IMR-90 (cell line): ENCODE results near the gene BOLL. TPM values are rescaled to one million over a fixed set of nuclear protein-coding genes. Genes with fewer than 3 reads are reported as not detected.
"Not testable (repeated sequence)": the region's sequence is repeated elsewhere in the genome, so short reads cannot be mapped to it uniquely, and the experiment has no call there.

ENCODE experiments used
- ATAC-seq: fragments of 200-7000 bp; cut with Tn5 transposase; 2 replicates; pipeline ENCODE4 v1.9.1; 2020; ENCODE audit warnings: low read depth, mild to moderate bottlenecking, moderate library complexity
- BruUV-seq: library from RNA; stranded (reverse); fragments of 400-500 nt; replicated peaks from 2 replicates; lab custom pipeline; 2021; lab: Mats Ljungman, UMichigan
- CTCF ChIA-PET: fragments of 300-600 bp; formaldehyde crosslinking; extraction: SDS; loops from one replicate; lab custom pipeline; 2021; ENCODE audit warnings: antibody characterized with exemption; lab: Yijun Ruan, JAX
- POLR2A ChIA-PET: fragments of 300-600 bp; sonication (Branson Sonifier 250); formaldehyde crosslinking; loops from one replicate; lab custom pipeline; 2022; ENCODE audit warnings: antibody characterized with exemption; ENCODE audit not compliant: unreplicated experiment; lab: Charles Lee
- DNase-seq: peaks from one replicate; pipeline ENCODE4 v3.0.0; 2013
- H2AFZ ChIP-seq: replicated peaks from 2 replicates; pipeline ENCODE3; 2013; ENCODE audit warnings: low read length, mild to moderate bottlenecking; ENCODE audit not compliant: poor library complexity
- H2AK5ac ChIP-seq: 2 replicates; pipeline ENCODE4 v1.6.1; 2013; ENCODE audit warnings: low read depth, low read length, inconsistent platforms
- H2AK9ac ChIP-seq: replicated peaks from 2 replicates; pipeline ENCODE3; 2013; ENCODE audit warnings: mild to moderate bottlenecking, low read depth, low read length, moderate library complexity; ENCODE audit not compliant: poor library complexity
- H2BK120ac ChIP-seq: 2 replicates; pipeline ENCODE4 v1.6.1; 2013; ENCODE audit warnings: low read depth, low read length, inconsistent platforms
- H2BK15ac ChIP-seq: 3 replicates; pipeline ENCODE4 v1.6.1; 2013; ENCODE audit warnings: low read depth, low read length, inconsistent platforms
- H2BK20ac ChIP-seq: 2 replicates; pipeline ENCODE4 v1.6.1; 2013; ENCODE audit warnings: low read depth, mild to moderate bottlenecking, inconsistent platforms, low read length, moderate library complexity
- H2BK5ac ChIP-seq: 2 replicates; pipeline ENCODE4 v1.6.1; 2013; ENCODE audit warnings: mild to moderate bottlenecking, low read depth, low read length, inconsistent platforms; ENCODE audit not compliant: poor library complexity, severe bottlenecking
- H3K14ac ChIP-seq: replicated peaks from 2 replicates; pipeline ENCODE4 v1.6.1; 2013; ENCODE audit warnings: low read depth, low read length, inconsistent platforms
- H3K18ac ChIP-seq: 2 replicates; pipeline ENCODE4 v1.6.1; 2013; ENCODE audit warnings: low read depth, low read length, control low read depth
- H3K23ac ChIP-seq: 2 replicates; pipeline ENCODE4 v1.6.1; 2013; ENCODE audit warnings: low read depth, low read length, inconsistent platforms
- H3K27ac ChIP-seq: 2 replicates; pipeline ENCODE4 v1.5.1; 2013; ENCODE audit warnings: mild to moderate bottlenecking, control low read depth, low read length; ENCODE audit not compliant: insufficient read depth
- H3K27me3 ChIP-seq: 2 replicates; pipeline ENCODE4 v1.6.1; 2013; ENCODE audit warnings: low read length; ENCODE audit not compliant: control insufficient read depth, insufficient read depth
- H3K36me3 ChIP-seq: 2 replicates; pipeline ENCODE4 v1.6.1; 2013; ENCODE audit warnings: low read length, mixed read lengths; ENCODE audit not compliant: control insufficient read depth, insufficient read depth
- H3K4ac ChIP-seq: 2 replicates; pipeline ENCODE4 v1.6.1; 2013; ENCODE audit warnings: low read depth, low read length, inconsistent platforms
- H3K4me1 ChIP-seq: 2 replicates; pipeline ENCODE4 v1.6.1; 2013; ENCODE audit warnings: low read length, mixed read lengths; ENCODE audit not compliant: control insufficient read depth, insufficient read depth
- H3K4me2 ChIP-seq: 2 replicates; pipeline ENCODE4 v1.6.1; 2013; ENCODE audit warnings: low read depth, mild to moderate bottlenecking, control low read depth, low read length, moderate library complexity
- H3K4me3 ChIP-seq: 2 replicates; pipeline ENCODE4 v1.5.1; 2013; ENCODE audit warnings: low read depth, mild to moderate bottlenecking, control low read depth, low read length, moderate library complexity; ENCODE audit not compliant: insufficient read depth
- H3K56ac ChIP-seq: 2 replicates; pipeline ENCODE4 v1.6.1; 2013; ENCODE audit warnings: low read length, inconsistent platforms; ENCODE audit not compliant: insufficient read depth; ENCODE audit errors: extremely low read depth
- H3K79me1 ChIP-seq, 2 experiments: 2 replicates each; pipeline ENCODE4 v1.6.1; 2013; ENCODE audit warnings: low read length in 2 of 2, inconsistent platforms in 1 of 2, low read depth in 1 of 2
- H3K9ac ChIP-seq: 2 replicates; pipeline ENCODE4 v1.6.1; 2013; ENCODE audit warnings: low read depth, low read length, control low read depth
- H3K9me1 ChIP-seq: 2 replicates; pipeline ENCODE4 v1.6.1; 2013; ENCODE audit warnings: low read length, inconsistent platforms; ENCODE audit not compliant: insufficient read depth
- H3K9me3 ChIP-seq: 2 replicates; pipeline ENCODE4 v1.6.1; 2013; ENCODE audit warnings: low read length; ENCODE audit not compliant: control insufficient read depth, insufficient read depth
- H4K20me1 ChIP-seq: 2 replicates; pipeline ENCODE4 v1.6.1; 2013; ENCODE audit warnings: low read length, inconsistent platforms; ENCODE audit not compliant: insufficient read depth
- H4K5ac ChIP-seq: 2 replicates; pipeline ENCODE4 v1.6.1; 2013; ENCODE audit warnings: mild to moderate bottlenecking, low read depth, low read length, control low read depth
- H4K8ac ChIP-seq, 2 experiments: 2 replicates each; pipeline ENCODE4 v1.6.1; 2013; ENCODE audit warnings: low read depth in 2 of 2, low read length in 2 of 2, control low read depth in 1 of 2, inconsistent platforms in 1 of 2
- H4K91ac ChIP-seq: 2 replicates; pipeline ENCODE4 v1.6.1; 2013; ENCODE audit warnings: low read depth, low read length, inconsistent platforms; ENCODE audit not compliant: insufficient read depth
- WGBS, 2 experiments: methylation state at CpG; one replicate each; pipeline versions ENCODE4 v1.1.5 to v1.1.7; 2013; ENCODE audit warnings: missing lambda C conversion rate in 2 of 2; ENCODE audit not compliant: insufficient read length in 1 of 2; ENCODE audit errors: extremely low coverage in 2 of 2; 5-methylcytosine and 5-hydroxymethylcytosine counted together
- dilution Hi-C: fragments of 300-500 bp; cut with HindIII; formaldehyde crosslinking; loops from one replicate; pipeline ENCODE4 v1.14.3; 2018; ENCODE audit warnings: low sequenced_read_pairs; ENCODE audit not compliant: unreplicated experiment
- in situ Hi-C: fragments of 300-500 bp; cut with MboI; formaldehyde crosslinking; loops from 3 replicates; pipeline ENCODE4 v1.14.3; 2019; ENCODE audit warnings: low sequenced_read_pairs, inconsistent platforms, mixed read lengths
- intact Hi-C: fragments of 100-400 bp; cut with micrococcal nuclease; formaldehyde crosslinking; loops from 2 replicates; pipeline ENCODE4 v1.10.0; 2022
- polyA plus RNA-seq, 3 experiments: library from polyadenylated mRNA; depleted of rRNA; stranded (reverse); fragments of >200 nt; gene quantifications; 2 replicates each; pipeline ENCODE4 v1.2.3, GENCODE V29; 2012; ENCODE audit warnings: low replicate concordance in 1 of 3
- total RNA-seq: library from RNA; depleted of rRNA; stranded (reverse); fragments of >200 nt; gene quantifications from 2 replicates; pipeline ENCODE4 v1.2.3, GENCODE V29; 2012

The BOLL gene
- total and polyA plus RNA-seq, 2 of the 4 experiments (the other 2 are of a cell fraction): not detected

DNA sequence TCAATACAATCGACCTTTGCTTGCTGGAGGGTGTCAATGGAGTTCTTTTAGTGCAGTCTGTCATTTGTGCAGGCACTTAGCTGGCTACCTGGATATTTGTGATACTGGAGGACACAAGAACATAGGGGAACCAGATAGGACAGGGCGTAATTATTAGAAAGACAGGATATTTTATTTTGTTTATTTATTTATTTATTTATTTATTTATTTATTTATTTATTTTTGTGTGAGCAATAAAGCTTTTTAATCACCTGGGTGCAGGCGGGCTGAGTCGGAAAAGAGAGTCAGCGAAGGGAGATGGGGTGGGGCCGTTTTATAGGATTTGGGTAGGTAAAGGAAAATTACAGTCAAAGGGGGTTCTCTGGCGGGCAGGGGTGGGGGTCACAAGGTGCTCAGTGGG is 76.0 kb downstream of the BOLL start:
- Histone ChIP-seq H3K79me1 (peaks cover 26 to 51% of the 10 kb centered on the region in 2 experiments), H2AK5ac (0 out of 2 replicates have a peak overlapping the region, but pooled peaks have one; percentile 2), H2BK15ac (0 out of 3 replicates have a peak overlapping the region, but pooled peaks have one; percentile 62), H3K18ac (peak overlapping the region; percentile 8; the same call in 1 of the 2 replicates), H4K20me1 (peaks cover 20% of the 10 kb centered on the region), H3K23ac (peak overlapping the region; percentile 41; the same call in 1 of the 2 replicates)
- H3K56ac ChIP-seq, H3K4ac ChIP-seq, H3K4me1 ChIP-seq, H2BK20ac ChIP-seq, ATAC-seq, H3K36me3 ChIP-seq, H4K91ac ChIP-seq, H3K9me1 ChIP-seq, H4K8ac ChIP-seq, H2BK120ac ChIP-seq, H3K27ac ChIP-seq, POLR2A ChIA-PET, H3K14ac ChIP-seq, H3K27me3 ChIP-seq, H3K9me3 ChIP-seq, H3K9ac ChIP-seq, H2BK5ac ChIP-seq, H3K4me3 ChIP-seq, DNase-seq, H2AK9ac ChIP-seq, H3K4me2 ChIP-seq, H2AFZ ChIP-seq, H4K5ac ChIP-seq, dilution Hi-C loops, BruUV-seq: not testable (repeated sequence)
- intact Hi-C loops (loop anchor here (5.0 to 10.0 kb wide), 4 partner anchors 192 to 588 kb away; partner anchors contain the start of genes MOB4 and SF3B1), in situ Hi-C loops (loop anchor here (10.0 kb wide), 1 partner anchor 194 kb away; the partner anchor contains the start of gene MOB4)
- no CpG with 5 or more reads among the region's 7 CpGs for WGBS, 2 experiments
- CTCF ChIA-PET: interaction anchor here (1.1 kb wide), 1 partner anchor 70 kb away, joined by 3 read pairs; no protein-coding TSS in a partner anchor
